Rectal smooth muscle tissue (tissue), 1 donor: ENCODE measurements around the gene STXBP4.

Source experiments
- H3K27ac ChIP-seq: one replicate; pipeline ENCODE4 v1.7.0; 2013; ENCODE audit warnings: low read depth, low read length, inconsistent platforms
- H3K27me3 ChIP-seq: one replicate; pipeline ENCODE4 v1.7.0; 2013; ENCODE audit warnings: low read length; ENCODE audit not compliant: control insufficient read depth, insufficient read depth
- H3K36me3 ChIP-seq: one replicate; pipeline ENCODE4 v1.7.0; 2013; ENCODE audit warnings: low read length; ENCODE audit not compliant: control insufficient read depth, insufficient read depth
- H3K4me1 ChIP-seq: one replicate; pipeline ENCODE4 v1.7.0; 2013; ENCODE audit warnings: low read length; ENCODE audit not compliant: control insufficient read depth, insufficient read depth
- H3K4me3 ChIP-seq: one replicate; pipeline ENCODE4 v1.7.0; 2013; ENCODE audit warnings: low read length
- H3K9ac ChIP-seq: one replicate; pipeline ENCODE4 v1.7.0; 2013; ENCODE audit warnings: low read length

The STXBP4 gene

GRCh38 chr17:54972406-54973138 lies 4.0 kb downstream of the STXBP4 start:
- H3K36me3 ChIP-seq: no peaks in the 10 kb centered on the region
- H3K27me3 ChIP-seq: no peaks in the 10 kb centered on the region
- H3K9ac ChIP-seq: no peak overlapping the region
- H3K27ac ChIP-seq: no peak overlapping the region
- no peak overlapping the region for H3K4me3 ChIP-seq
- peaks cover 9% of the 10 kb centered on the region for H3K4me1 ChIP-seq

- Histone ChIP-seq H3K27me3 (no peaks in the 10 kb centered on the region), H3K4me3 (no peak overlapping the region), H3K36me3 (no peaks in the 10 kb centered on the region), H3K27ac (no peak overlapping the region), H3K9ac (no peak overlapping the region), H3K4me1 (peaks cover 1% of the 10 kb centered on the region)
These were observed 6.2 kb downstream of the STXBP4 start for GRCh38 chr17:54974759-54975158.

- no peak overlapping the region for H3K9ac ChIP-seq
- H3K4me1 ChIP-seq: no peaks in the 10 kb centered on the region
- H3K4me3 ChIP-seq: no peak overlapping the region
- no peaks in the 10 kb centered on the region for H3K27me3 ChIP-seq
- H3K27ac ChIP-seq: no peak overlapping the region
- H3K36me3 ChIP-seq: no peaks in the 10 kb centered on the region
These were observed 7.8 kb downstream of the STXBP4 start for GRCh38 chr17:54976316-54976715.

GRCh38 chr17:54977744-54978143 lies 9.2 kb downstream of the STXBP4 start:
- Histone ChIP-seq H3K27ac (no peak overlapping the region), H3K27me3 (no peaks in the 10 kb centered on the region), H3K9ac (no peak overlapping the region), H3K4me1 (no peaks in the 10 kb centered on the region), H3K4me3 (no peak overlapping the region), H3K36me3 (no peaks in the 10 kb centered on the region)

DNA sequence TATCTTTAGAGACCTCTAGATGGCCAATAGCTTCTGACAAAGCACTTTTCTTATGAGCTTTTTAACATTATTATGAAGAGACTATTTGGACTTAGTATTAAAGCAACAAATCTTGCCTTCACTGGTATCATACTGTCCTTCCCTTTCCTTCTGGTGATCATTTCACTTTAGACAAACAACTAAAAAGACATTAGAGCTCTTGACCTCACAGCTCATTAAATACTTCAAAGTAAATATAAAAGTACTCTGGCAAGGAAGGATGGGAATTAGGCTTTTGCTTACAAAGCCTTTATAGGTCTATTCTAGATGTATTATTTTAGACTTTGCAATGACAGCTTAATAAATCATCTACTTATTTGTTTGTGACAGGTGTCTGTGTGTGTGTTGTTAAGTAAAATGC lies 11.1 kb downstream of the STXBP4 start:
- H3K27ac ChIP-seq: no peak overlapping the region
- H3K4me1 ChIP-seq: no peaks in the 10 kb centered on the region
- no peak overlapping the region for H3K9ac ChIP-seq
- no peaks in the 10 kb centered on the region for H3K27me3 ChIP-seq
- no peak overlapping the region for H3K4me3 ChIP-seq
- H3K36me3 ChIP-seq: no peaks in the 10 kb centered on the region

DNA sequence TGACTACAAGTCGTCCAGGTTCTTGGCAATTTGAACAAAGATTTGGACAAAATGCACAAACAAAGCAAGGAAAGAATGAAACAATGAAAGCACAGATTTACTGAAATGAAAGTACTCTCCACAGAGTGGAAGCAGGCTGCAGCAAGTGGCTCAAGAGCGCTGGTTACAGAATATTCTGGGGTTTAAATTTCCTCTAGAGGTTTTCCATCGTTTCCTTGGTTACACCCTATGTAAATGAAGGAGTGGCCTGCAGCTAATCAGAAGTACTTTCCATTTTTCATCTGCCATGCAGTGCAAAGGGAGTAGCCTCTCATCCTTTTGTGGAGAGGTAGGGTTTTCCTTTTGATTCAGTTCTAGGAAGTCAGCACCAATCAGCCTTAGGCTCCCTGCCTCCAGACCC lies 11.8 kb downstream of the STXBP4 start:
- Histone ChIP-seq H3K27ac (no peak overlapping the region), H3K4me1 (no peaks in the 10 kb centered on the region), H3K9ac (no peak overlapping the region)

GRCh38 chr17:54982399-54982798 lies 13.8 kb downstream of the STXBP4 start:
- no peak overlapping the region for H3K9ac ChIP-seq
- H3K36me3 ChIP-seq: no peaks in the 10 kb centered on the region
- H3K4me1 ChIP-seq: no peaks in the 10 kb centered on the region
- H3K4me3 ChIP-seq: no peak overlapping the region
- no peaks in the 10 kb centered on the region for H3K27me3 ChIP-seq
- H3K27ac ChIP-seq: no peak overlapping the region

More for the DNA sequence above, 11.8 kb downstream of the STXBP4 start:
- Histone ChIP-seq H3K4me3 (no peak overlapping the region), H3K27me3 (no peaks in the 10 kb centered on the region), H3K36me3 (no peaks in the 10 kb centered on the region)

DNA sequence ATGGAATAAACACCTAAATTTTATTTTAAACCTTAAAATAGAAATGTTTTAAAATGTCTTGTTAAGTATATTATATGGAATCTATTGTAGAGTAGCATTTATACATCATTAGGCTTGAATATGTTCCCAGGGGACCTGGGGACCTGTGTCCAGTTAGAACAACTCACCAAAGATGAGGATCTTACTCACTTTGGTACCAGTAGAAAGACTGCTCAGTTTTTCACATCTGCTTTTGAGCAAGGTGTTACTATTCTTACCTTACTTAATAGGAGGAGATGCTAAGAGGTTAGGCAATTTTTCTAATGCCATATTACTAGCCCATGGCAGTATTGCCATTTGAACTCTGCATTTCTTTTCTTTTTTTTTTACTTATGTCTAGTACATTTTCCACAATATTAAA lies 14.7 kb downstream of the STXBP4 start:
- no peak overlapping the region for H3K9ac ChIP-seq
- no peak overlapping the region for H3K27ac ChIP-seq
- no peaks in the 10 kb centered on the region for H3K36me3 ChIP-seq
- H3K4me1 ChIP-seq: no peaks in the 10 kb centered on the region
- no peaks in the 10 kb centered on the region for H3K27me3 ChIP-seq
- no peak overlapping the region for H3K4me3 ChIP-seq

- Histone ChIP-seq H3K36me3 (no peaks in the 10 kb centered on the region), H3K4me1 (no peaks in the 10 kb centered on the region), H3K9ac (no peak overlapping the region), H3K4me3 (no peak overlapping the region), H3K27me3 (no peaks in the 10 kb centered on the region), H3K27ac (no peak overlapping the region)
These were observed 16.9 kb downstream of the STXBP4 start for GRCh38 chr17:54985476-54985875.

- Histone ChIP-seq H3K4me1 (no peaks in the 10 kb centered on the region), H3K4me3 (no peak overlapping the region), H3K9ac (no peak overlapping the region), H3K36me3 (no peaks in the 10 kb centered on the region), H3K27me3 (no peaks in the 10 kb centered on the region), H3K27ac (no peak overlapping the region)
These were observed 21.6 kb downstream of the STXBP4 start for GRCh38 chr17:54990118-54990517.

DNA sequence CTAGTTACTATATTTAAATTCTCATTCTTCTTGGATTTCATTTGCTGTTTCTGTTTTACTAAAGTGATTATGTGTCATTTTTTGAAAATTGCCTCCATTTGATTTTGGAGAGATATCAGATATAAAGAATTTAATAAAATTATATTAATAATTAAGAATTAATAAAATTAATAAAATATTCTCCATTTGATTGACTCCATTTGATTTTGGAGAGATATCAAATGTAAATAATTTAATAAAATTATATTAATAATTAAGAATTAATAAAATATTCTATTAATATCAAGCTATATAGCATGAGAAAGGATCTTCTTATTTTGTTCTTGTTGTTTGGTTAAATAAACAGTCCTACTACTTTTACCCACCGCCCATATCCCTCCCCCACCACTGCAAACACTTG lies 23.0 kb downstream of the STXBP4 start:
- Histone ChIP-seq H3K4me1 (no peaks in the 10 kb centered on the region), H3K9ac (no peak overlapping the region), H3K27ac (no peak overlapping the region), H3K4me3 (no peak overlapping the region), H3K27me3 (no peaks in the 10 kb centered on the region), H3K36me3 (no peaks in the 10 kb centered on the region)

- H3K9ac ChIP-seq: no peak overlapping the region
- no peaks in the 10 kb centered on the region for H3K36me3 ChIP-seq
- H3K4me3 ChIP-seq: no peak overlapping the region
- no peaks in the 10 kb centered on the region for H3K27me3 ChIP-seq
- no peaks in the 10 kb centered on the region for H3K4me1 ChIP-seq
- H3K27ac ChIP-seq: no peak overlapping the region
These were observed 24.5 kb downstream of the STXBP4 start for GRCh38 chr17:54992797-54993639.

GRCh38 chr17:54996441-54996840 lies 27.9 kb downstream of the STXBP4 start:
- Histone ChIP-seq H3K4me1 (no peaks in the 10 kb centered on the region), H3K4me3 (no peak overlapping the region), H3K36me3 (no peaks in the 10 kb centered on the region), H3K9ac (no peak overlapping the region), H3K27me3 (no peaks in the 10 kb centered on the region), H3K27ac (no peak overlapping the region)
